Activated B cell treated with CpG ODN at 0.5 μM for 24 hours (primary cell): ENCODE data around the gene RHOJ. TPM values are rescaled to one million over a fixed set of nuclear protein-coding genes. Genes with fewer than 3 reads are reported as not detected.

ENCODE experiments used
- ATAC-seq: fragments of 200-7000 bp; cut with Tn5 transposase; one replicate; pipeline ENCODE4 v1.10.0; 2021; ENCODE audit warnings: low read depth, mild to moderate bottlenecking, moderate library complexity
- CTCF ChIA-PET: fragments of 350-600 bp; sonication (Branson Sonifier 250); formaldehyde crosslinking; loops from one replicate; lab custom pipeline; 2021; ENCODE audit warnings: antibody characterized with exemption; lab: Charles Lee
- POLR2A ChIA-PET: fragments of 350-600 bp; sonication (Branson Sonifier 250); formaldehyde crosslinking; loops from one replicate; lab custom pipeline; 2021; ENCODE audit warnings: antibody characterized with exemption; lab: Charles Lee
- DNase-seq: peaks from one replicate; pipeline ENCODE4 v3.0.0; 2022
- H3K27ac Mint-ChIP-seq: one replicate; pipeline ENCODE4 v1.8.0; 2020; ENCODE audit warnings: mixed read lengths
- H3K27me3 Mint-ChIP-seq: one replicate; pipeline ENCODE4 v1.8.0; 2021; ENCODE audit warnings: mixed read lengths
- H3K36me3 Mint-ChIP-seq: one replicate; pipeline ENCODE4 v1.8.0; 2021; ENCODE audit warnings: low read depth, mixed read lengths
- H3K4me1 Mint-ChIP-seq: one replicate; pipeline ENCODE4 v1.8.0; 2021; ENCODE audit warnings: mixed read lengths
- H3K4me3 Mint-ChIP-seq: one replicate; pipeline ENCODE4 v1.8.0; 2020; ENCODE audit warnings: mild to moderate bottlenecking, mixed read lengths
- H3K9me3 Mint-ChIP-seq: one replicate; pipeline ENCODE4 v1.8.0; 2020; ENCODE audit warnings: mixed read lengths
- intact Hi-C: fragments of 100-400 bp; cut with micrococcal nuclease; formaldehyde crosslinking; loops from one replicate; pipeline ENCODE4 v1.15.1; 2024
- total RNA-seq: library from RNA; stranded (reverse); gene quantifications from 2 replicates; pipeline ENCODE4 v1.2.3, GENCODE V29; 2022
- TF ChIP-seq, protein P1 (sequence below): fragments of 200-600 bp; IDR thresholded peaks from one replicate; pipeline ENCODE4 v1.8.0; 2022; ENCODE audit warnings: antibody characterized with exemption, mild to moderate bottlenecking

The RHOJ gene
- total RNA-seq, 1 donor from 2014 or later: not detected

DNA sequence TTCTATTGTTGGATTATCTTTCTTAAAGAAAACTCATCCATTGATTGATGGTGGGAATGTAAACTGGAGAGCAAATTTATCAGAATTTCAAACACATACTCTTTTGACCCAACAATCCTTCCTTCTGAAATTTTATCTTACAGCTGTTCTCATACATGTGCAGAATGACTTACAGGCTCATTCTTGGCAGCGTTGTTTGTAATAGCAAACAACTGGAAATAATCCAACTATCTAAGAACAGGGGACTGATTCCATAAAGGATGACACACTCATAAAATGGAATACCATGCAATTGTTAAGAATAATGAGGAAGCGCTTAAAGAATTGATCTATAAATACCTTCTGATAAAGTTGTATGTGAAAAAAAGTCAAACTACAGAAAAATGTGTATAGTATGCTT lies 24.0 kb downstream of the RHOJ start:
- Mint-ChIP-seq H3K9me3 (no peaks in the 10 kb centered on the region), H3K4me1 (no peaks in the 10 kb centered on the region), H3K27ac (no peak overlapping the region), H3K36me3 (no peaks in the 10 kb centered on the region), H3K4me3 (no peak overlapping the region), H3K27me3 (peaks cover 12% of the 10 kb centered on the region)
- ATAC-seq (no peak), DNase-seq (no peak)
- CTCF ChIA-PET: no interaction called here
- TF ChIP-seq, protein P1, sequence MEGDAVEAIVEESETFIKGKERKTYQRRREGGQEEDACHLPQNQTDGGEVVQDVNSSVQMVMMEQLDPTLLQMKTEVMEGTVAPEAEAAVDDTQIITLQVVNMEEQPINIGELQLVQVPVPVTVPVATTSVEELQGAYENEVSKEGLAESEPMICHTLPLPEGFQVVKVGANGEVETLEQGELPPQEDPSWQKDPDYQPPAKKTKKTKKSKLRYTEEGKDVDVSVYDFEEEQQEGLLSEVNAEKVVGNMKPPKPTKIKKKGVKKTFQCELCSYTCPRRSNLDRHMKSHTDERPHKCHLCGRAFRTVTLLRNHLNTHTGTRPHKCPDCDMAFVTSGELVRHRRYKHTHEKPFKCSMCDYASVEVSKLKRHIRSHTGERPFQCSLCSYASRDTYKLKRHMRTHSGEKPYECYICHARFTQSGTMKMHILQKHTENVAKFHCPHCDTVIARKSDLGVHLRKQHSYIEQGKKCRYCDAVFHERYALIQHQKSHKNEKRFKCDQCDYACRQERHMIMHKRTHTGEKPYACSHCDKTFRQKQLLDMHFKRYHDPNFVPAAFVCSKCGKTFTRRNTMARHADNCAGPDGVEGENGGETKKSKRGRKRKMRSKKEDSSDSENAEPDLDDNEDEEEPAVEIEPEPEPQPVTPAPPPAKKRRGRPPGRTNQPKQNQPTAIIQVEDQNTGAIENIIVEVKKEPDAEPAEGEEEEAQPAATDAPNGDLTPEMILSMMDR: no peak
- POLR2A ChIA-PET: no interaction called here
- intact Hi-C loops: no loop called here

DNA sequence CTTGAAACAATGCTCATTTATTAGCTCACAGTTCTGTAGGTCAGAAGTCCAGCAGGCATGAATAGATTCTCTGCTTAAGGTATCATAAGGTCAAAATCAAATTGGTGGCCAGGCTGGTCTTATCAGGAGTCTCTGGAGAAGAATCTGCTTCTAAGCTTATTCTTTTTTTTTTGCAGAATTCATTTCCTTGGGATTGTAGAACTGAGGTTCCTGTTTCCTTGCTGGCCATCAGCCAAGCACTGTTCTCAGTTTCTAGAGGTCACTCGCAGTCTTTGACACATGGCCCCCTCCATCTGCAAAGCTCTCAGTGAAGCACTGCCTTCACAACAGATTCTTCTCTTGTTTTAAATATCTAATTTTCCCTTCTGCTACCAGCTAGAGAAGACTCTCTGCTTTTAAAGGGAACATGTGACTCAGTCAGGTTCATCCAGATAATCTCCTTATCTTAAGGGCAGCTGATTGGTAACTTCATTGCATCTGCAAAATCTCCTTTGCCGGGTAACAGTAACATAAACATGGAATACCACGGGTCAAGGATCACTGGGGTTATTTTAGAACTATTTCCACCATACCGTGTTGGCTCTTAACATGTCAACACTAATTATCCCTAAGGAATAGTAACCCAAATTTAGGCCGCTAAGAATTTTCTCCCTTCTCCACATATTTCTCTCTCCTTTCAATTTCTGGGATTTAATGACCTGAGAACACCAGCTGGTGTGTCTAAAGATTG lies 25.3 kb downstream of the RHOJ start:
- ATAC-seq (no peak), DNase-seq (no peak)
- ChIA-PET CTCF (no interaction called here), POLR2A (no interaction called here)
- Mint-ChIP-seq H3K27ac (no peak overlapping the region), H3K4me1 (no peaks in the 10 kb centered on the region), H3K4me3 (no peak overlapping the region), H3K27me3 (peaks cover 10% of the 10 kb centered on the region), H3K36me3 (no peaks in the 10 kb centered on the region), H3K9me3 (no peaks in the 10 kb centered on the region)
- intact Hi-C loops: no loop called here
- TF ChIP-seq, protein P1: no peak

DNA sequence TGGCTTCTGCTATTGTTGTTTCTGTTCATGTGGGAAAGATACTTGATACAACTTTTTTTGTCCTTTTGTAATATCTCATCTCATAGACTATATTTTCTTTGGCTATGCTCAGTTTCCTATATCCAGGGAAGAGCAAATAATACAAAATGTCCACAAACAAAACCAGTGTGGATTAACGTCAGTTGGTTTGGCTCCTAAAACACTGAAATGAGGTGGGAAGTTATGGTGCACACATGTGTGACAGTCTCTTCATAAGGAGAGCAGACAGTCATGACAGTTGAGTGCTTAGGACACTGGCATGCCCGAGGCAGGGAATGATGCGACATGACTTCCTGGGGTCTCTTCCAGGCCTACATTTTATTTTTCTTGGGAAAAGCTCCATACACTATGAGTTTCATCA lies 27.5 kb downstream of the RHOJ start:
- ChIA-PET CTCF (no interaction called here), POLR2A (no interaction called here)
- peaks cover 13% of the 10 kb centered on the region for H3K27me3 Mint-ChIP-seq
- intact Hi-C loops: no loop called here
- TF ChIP-seq, protein P1: no peak
- no peaks in the 10 kb centered on the region for H3K36me3 Mint-ChIP-seq
- H3K4me1 Mint-ChIP-seq: no peaks in the 10 kb centered on the region
- no peak for ATAC-seq
- H3K27ac Mint-ChIP-seq: no peak overlapping the region
- no peak for DNase-seq
- H3K4me3 Mint-ChIP-seq: no peak overlapping the region
- H3K9me3 Mint-ChIP-seq: no peaks in the 10 kb centered on the region

DNA sequence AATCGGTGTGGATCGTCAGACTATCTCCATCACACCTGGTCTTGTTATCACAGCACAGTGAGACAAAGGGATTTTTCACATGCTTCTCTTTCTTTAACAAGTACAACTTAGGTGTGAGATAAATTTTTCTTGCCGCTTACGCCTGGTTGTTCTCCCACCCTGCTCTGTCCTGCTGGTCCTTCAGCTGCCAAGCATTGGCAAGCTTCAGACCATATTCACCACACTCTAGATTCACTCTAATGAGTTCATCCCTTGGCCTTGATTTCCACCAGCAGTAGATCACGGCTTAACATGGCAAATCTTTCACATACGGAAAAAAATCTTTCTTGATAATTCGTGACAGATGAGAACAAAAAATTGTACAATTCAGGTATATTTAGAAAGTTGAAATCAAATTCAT lies 33.5 kb downstream of the RHOJ start:
- intact Hi-C loops: no loop called here
- CTCF ChIA-PET: no interaction called here
- TF ChIP-seq, protein P1: no peak
- ATAC-seq: no peak
- Mint-ChIP-seq H3K27ac (no peak overlapping the region), H3K9me3 (no peaks in the 10 kb centered on the region), H3K27me3 (peaks cover 7% of the 10 kb centered on the region), H3K36me3 (no peaks in the 10 kb centered on the region), H3K4me1 (no peaks in the 10 kb centered on the region), H3K4me3 (no peak overlapping the region)
- DNase-seq: no peak
- POLR2A ChIA-PET: no interaction called here

DNA sequence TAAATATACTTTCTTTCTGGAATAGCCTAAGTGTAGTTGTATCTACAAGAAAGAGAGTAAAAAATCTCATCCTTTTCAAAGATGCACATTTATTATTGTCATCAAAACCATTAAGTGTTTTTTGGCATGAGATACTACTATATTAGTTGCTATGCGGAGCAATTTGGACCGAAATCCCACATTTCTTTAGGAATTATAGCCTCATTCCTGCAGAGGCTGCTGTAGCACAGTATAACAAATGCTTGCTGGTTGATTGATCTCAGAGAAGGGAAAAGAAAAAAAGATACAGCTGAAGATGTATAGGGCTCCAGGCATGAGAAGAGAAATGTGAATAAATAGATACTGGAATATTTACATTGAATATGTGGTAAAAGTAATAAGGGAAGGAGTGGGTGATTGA lies 36.0 kb downstream of the RHOJ start:
- TF ChIP-seq, protein P1: no peak
- Mint-ChIP-seq H3K27me3 (peaks cover 9% of the 10 kb centered on the region), H3K4me1 (no peaks in the 10 kb centered on the region), H3K4me3 (no peak overlapping the region), H3K36me3 (no peaks in the 10 kb centered on the region), H3K27ac (no peak overlapping the region), H3K9me3 (no peaks in the 10 kb centered on the region)
- ChIA-PET CTCF (no interaction called here), POLR2A (no interaction called here)
- DNase-seq (no peak), ATAC-seq (no peak)
- intact Hi-C loops: no loop called here
